Skeletal muscle cell (primary cell): Measurements from ENCODE around the gene DCP1A.
"Not testable (repeated sequence)": the region's sequence is repeated elsewhere in the genome, so short reads cannot be mapped to it uniquely, and the experiment has no call there.

ENCODE experiments used
- DNase-seq: peaks from one replicate; pipeline ENCODE4 v3.0.0-alpha.2; 2010; ENCODE audit warnings: low read depth
- H3K4me3 ChIP-seq: 2 replicates; pipeline ENCODE4 v1.5.1; 2011; ENCODE audit warnings: low read depth, mild to moderate bottlenecking, control low read depth, low read length, moderate library complexity

DCP1A gene

GRCh38 chr3:53347261-53348064, at the start of gene DCP1A:
TSS of gene DCP1A (minus strand) at chr3:53347543. CDS start at chr3:53347517, 26 bp downstream.
- H3K4me3 ChIP-seq, result peak within 1 kb of the TSS; percentile 96
- peak; percentile 89 for DNase-seq

- DNase-seq, result no peak
- H3K4me3 ChIP-seq, result no peak overlapping the region
Observed at GRCh38 chr3:53384465-53385423, 37.4 kb upstream of the DCP1A start.

DNA sequence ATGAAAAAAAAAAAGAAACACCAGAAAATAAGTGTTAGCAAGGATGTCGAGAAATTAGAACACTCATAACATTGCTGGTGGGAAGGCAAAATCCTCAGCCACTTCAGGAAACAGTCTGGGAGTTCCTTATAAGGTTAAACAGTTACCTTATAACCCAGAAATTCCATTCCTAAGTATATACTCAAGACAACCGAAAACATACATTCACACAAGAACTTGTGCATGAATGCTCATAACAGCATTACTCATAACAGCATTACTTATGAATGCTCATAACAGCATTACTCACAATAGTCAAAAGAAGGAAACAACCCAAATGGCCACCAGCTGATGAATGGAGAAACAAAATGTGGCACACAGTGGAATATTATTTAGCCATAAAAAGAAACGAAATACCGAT, 34.8 kb upstream of the DCP1A start:
- no peak for DNase-seq
- H3K4me3 ChIP-seq, result no peak overlapping the region

- no peak for DNase-seq
- H3K4me3 ChIP-seq, result no peak overlapping the region
Observed at GRCh38 chr3:53380306-53380705, 33.0 kb upstream of the DCP1A start.

DNA sequence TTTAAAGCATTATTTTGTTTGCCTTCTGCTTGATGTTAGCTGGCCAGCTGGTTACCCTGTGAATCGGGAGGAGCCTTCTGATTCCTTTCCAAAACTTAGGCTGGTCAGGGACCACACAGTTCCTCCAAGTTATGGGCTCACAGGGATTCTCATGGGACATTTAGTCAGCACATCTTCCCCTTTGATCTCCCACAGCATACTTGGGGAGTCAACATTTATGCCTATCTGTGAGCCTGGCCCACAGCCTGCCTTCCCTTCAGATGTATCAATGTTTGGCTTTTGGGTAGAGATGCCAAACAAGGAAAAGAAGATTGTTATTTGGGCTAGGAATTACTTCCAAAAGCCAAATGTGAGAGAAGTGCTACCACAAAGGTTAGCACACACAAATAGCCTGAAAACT, 32.6 kb upstream of the DCP1A start:
- H3K4me3 ChIP-seq, result no peak overlapping the region

GRCh38 chr3:53377794-53378193, 30.5 kb upstream of the DCP1A start:
- no peak for DNase-seq
- H3K4me3 ChIP-seq, result no peak overlapping the region

More for the DNA sequence above, 32.6 kb upstream of the DCP1A start:
- DNase-seq, result no peak

DNA sequence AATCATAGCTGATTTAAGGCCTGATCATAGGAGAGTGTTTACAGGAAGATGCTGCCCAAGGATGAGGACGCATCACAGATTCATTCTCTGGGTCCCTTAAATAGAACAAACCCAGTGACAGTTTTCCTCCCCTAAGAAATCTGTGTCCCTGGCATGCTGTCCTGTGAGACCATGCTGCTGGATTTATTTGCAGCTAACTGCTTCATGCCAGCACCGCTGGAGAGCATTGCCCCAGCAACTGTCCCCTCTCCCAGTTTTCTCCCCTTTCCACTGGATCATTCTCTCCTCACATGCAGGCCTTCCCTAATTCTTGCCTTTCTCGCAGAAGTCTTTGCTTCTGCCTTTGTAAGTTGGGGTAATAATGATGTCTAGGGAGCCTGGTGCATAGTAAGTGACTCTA, 29.3 kb upstream of the DCP1A start:
- no peak overlapping the region for H3K4me3 ChIP-seq
- no peak for DNase-seq

DNA sequence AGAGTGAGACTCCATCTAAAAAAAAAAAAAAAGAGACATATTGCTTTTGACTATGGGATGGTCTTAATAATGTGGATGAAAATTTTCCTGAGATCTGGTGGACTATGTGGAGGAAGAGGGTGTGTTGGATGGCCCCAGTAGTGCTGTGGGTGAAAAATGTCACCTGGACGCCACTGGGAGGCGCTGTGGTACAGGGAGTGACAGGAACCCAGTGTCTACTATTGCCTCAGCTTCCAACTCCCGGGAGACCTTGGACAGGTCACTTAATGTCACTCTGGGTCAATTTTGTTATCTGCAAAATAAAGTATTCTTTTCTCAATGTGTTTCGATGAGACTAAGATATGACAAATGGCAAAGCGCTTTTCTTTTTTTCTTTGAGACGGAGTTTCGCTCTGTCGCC, 27.7 kb upstream of the DCP1A start:
- H3K4me3 ChIP-seq, result no peak overlapping the region

DNA sequence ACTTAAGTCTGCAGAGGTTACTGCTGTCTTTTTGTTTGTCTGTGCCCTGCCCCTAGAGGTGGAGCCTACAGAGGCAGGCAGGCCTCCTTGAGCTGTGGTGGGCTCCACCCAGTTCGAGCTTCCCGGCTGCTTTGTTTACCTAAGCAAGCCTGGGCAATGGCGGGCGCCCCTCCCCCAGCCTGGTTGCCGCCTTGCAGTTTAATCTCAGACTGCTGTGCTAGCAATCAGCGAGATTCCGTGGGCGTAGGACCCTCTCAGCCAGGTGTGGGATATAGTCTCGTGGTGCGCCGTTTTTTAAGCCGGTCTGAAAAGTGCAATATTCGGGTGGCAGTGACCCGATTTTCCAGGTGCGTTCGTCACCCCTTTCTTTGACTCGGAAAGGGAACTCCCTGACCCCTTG, 23.4 kb upstream of the DCP1A start:
- not testable (repeated sequence) for DNase-seq

More for the DNA sequence above, 27.7 kb upstream of the DCP1A start:
- DNase-seq, result no peak

GRCh38 chr3:53361852-53362251, 14.5 kb upstream of the DCP1A start:
- no peak overlapping the region for H3K4me3 ChIP-seq
- no peak for DNase-seq

More for the DNA sequence above, 23.4 kb upstream of the DCP1A start:
- H3K4me3 ChIP-seq, result not testable (repeated sequence)

- DNase-seq, result no peak
Observed at GRCh38 chr3:53357458-53357857, 10.1 kb upstream of the DCP1A start.

DNA sequence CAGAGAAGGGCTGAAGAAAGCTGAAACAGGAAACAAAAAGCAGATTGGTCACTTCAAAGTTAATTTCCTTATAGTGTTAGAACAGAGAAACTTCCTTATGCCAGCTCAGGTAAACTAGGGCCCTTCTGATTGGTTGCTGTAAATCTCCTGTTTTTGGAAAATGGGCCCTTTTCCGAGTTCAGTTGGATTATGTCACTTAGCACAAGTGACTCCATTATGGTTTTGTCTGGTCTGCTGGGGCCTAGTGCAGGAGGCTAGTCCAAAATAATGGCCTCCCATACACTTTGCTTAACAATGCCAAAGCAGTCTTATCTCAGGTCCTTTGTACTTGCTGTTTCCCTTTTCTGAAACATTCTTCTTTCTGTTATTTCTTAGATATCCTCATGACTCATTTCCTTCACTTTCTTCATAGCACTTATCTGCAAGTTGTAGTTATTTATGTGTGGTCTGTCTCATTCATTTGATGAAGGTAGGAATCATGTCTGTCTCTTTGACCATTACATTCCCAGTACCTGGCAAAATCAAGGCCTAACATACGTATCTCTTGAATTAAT, 7.7 kb upstream of the DCP1A start:
- DNase-seq, result no peak
- H3K4me3 ChIP-seq, result no peak overlapping the region

More at GRCh38 chr3:53357458-53357857, 10.1 kb upstream of the DCP1A start:
- no peak overlapping the region for H3K4me3 ChIP-seq

GRCh38 chr3:53353202-53353601, 5.9 kb upstream of the DCP1A start:
- H3K4me3 ChIP-seq, result no peak overlapping the region
- DNase-seq, result no peak

GRCh38 chr3:53350652-53351051, 3.3 kb upstream of the DCP1A start:
- H3K4me3 ChIP-seq, result no peak overlapping the region
- no peak for DNase-seq

DNA sequence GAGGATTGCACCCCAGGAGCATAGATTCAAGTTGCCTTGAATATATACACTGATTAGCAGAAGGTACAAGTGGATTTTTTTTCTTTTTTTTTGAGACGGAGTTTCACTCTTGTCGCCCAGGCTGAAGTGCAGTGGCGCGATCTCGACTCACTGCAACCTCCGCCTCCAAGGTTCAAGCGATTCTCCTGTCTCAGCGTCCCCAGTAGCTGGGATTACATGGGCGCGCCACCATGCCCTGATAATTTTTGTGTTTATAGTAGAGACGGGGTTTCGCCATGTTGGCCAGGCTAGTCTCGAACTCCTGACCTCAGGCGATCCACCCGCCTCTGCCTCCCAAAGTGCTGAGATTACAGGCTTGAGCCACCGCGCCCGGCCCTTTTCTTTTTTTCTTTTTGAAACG, 775 bp upstream of the DCP1A start:
- DNase-seq, result not testable (repeated sequence)
- peak overlapping the region; percentile 96 for H3K4me3 ChIP-seq

GRCh38 chr3:53346922-53347260, 452 bp downstream of the DCP1A start:
- H3K4me3 ChIP-seq, result peak overlapping the region; percentile 96
- no peak for DNase-seq

- DNase-seq, result no peak
- H3K4me3 ChIP-seq, result peak overlapping the region; percentile 96
Observed at GRCh38 chr3:53346514-53346913, 829 bp downstream of the DCP1A start.

DNA sequence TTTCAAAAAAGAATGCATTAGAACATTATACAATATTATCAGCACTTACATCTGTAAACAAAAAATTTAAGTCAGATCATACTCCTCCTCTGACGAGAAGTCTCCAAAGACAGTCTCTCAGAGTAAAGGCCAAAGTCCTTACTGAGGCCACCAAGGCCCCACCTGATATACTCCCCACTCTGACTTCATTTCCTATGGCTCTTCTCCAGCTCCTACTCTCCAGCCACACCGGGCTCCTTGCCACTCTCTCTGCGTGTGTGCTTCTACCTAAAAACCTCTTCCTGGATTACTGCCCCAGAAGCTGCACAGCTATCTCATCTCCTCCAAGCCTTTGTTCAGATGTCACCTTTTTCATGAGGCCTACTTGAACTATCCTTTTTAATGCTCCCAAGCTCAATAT, 5.0 kb downstream of the DCP1A start:
- H3K4me3 ChIP-seq, result no peak overlapping the region
- DNase-seq, result no peak

- no peak for DNase-seq
- no peak overlapping the region for H3K4me3 ChIP-seq
Observed at GRCh38 chr3:53337167-53337940, 10.0 kb downstream of the DCP1A start.
